Bronchial epithelial cell (primary cell): Measurements from ENCODE around the gene CMC2. TPM values are rescaled to one million over a fixed set of nuclear protein-coding genes. Genes with fewer than 3 reads are reported as not detected.

Experiments used
- DNase-seq: peaks from one replicate; pipeline ENCODE4 v3.0.0-alpha.2; 2010; ENCODE audit warnings: low read depth
- FAIRE-seq: peaks from 2 replicates; lab custom pipeline; 2011; peaks lifted over from hg19 to GRCh38; lab: Jason Lieb, UNC
- H3K27me3 ChIP-seq: 2 replicates; pipeline ENCODE4 v1.5.1; 2011; ENCODE audit warnings: low read length; ENCODE audit not compliant: control insufficient read depth, insufficient read depth
- H3K36me3 ChIP-seq: 2 replicates; pipeline ENCODE4 v1.5.1; 2011; ENCODE audit warnings: low read length; ENCODE audit not compliant: control insufficient read depth, insufficient read depth
- H3K4me3 ChIP-seq: 2 replicates; pipeline ENCODE4 v1.5.1; 2011; ENCODE audit warnings: mild to moderate bottlenecking, low read depth, low read length, control low read depth
- CTCF ChIP-seq: IDR thresholded peaks from 2 replicates; pipeline ENCODE4 v1.5.1; 2011; ENCODE audit warnings: mild to moderate bottlenecking, moderate library complexity, low read length, control low read depth, inconsistent platforms; ENCODE audit not compliant: insufficient read depth, severe bottlenecking
- total RNA-seq: library from RNA; depleted of rRNA; stranded (reverse); fragments of >200 nt; gene quantifications from 2 replicates; pipeline ENCODE4 v1.2.1, GENCODE V29; 2014

The CMC2 gene
- total RNA-seq, 1 donor from 2014 or later = 25.0 TPM

- TF ChIP-seq CTCF = no peak
- H3K27me3 ChIP-seq = no peaks in the 10 kb centered on the region
- FAIRE-seq = no peak
- DNase-seq = no peak
- no peaks in the 10 kb centered on the region for H3K36me3 ChIP-seq
- no peak overlapping the region for H3K4me3 ChIP-seq
Measured at GRCh38 chr16:80969114-80969484, 37.6 kb downstream of the CMC2 start.

GRCh38 chr16:80968386-80969113, 38.1 kb downstream of the CMC2 start:
- FAIRE-seq (no peak), DNase-seq (peak; percentile 77)
- H3K27me3 ChIP-seq = no peaks in the 10 kb centered on the region
- H3K36me3 ChIP-seq = no peaks in the 10 kb centered on the region
- no peak for TF ChIP-seq CTCF
- no peak overlapping the region for H3K4me3 ChIP-seq

- no peak for TF ChIP-seq CTCF
- H3K27me3 ChIP-seq = no peaks in the 10 kb centered on the region
- FAIRE-seq = no peak
Measured at GRCh38 chr16:80966617-80967016, 40.1 kb downstream of the CMC2 start.

GRCh38 chr16:80964351-80964750, 42.3 kb downstream of the CMC2 start:
- DNase-seq (no peak), FAIRE-seq (no peak)
- no peak overlapping the region for H3K4me3 ChIP-seq
- no peak for TF ChIP-seq CTCF
- H3K36me3 ChIP-seq = no peaks in the 10 kb centered on the region
- H3K27me3 ChIP-seq = no peaks in the 10 kb centered on the region

More at GRCh38 chr16:80966617-80967016, 40.1 kb downstream of the CMC2 start:
- Histone ChIP-seq H3K4me3 (no peak overlapping the region), H3K36me3 (no peaks in the 10 kb centered on the region)
- peak; percentile 92 for DNase-seq

GRCh38 chr16:80962879-80963278, 43.8 kb downstream of the CMC2 start:
- Histone ChIP-seq H3K36me3 (no peaks in the 10 kb centered on the region), H3K27me3 (no peaks in the 10 kb centered on the region), H3K4me3 (no peak overlapping the region)
- DNase-seq (no peak), FAIRE-seq (no peak)
- no peak for TF ChIP-seq CTCF

GRCh38 chr16:80958284-80958683, 48.4 kb downstream of the CMC2 start:
- H3K4me3 ChIP-seq = no peak overlapping the region
- no peak for DNase-seq
- no peak for FAIRE-seq
- TF ChIP-seq CTCF = no peak
- no peaks in the 10 kb centered on the region for H3K27me3 ChIP-seq
- no peaks in the 10 kb centered on the region for H3K36me3 ChIP-seq
